Right lobe of liver (tissue), 6 donors: Measurements from ENCODE around the gene SNAP23. TPM values are rescaled to one million over a fixed set of nuclear protein-coding genes. Genes with fewer than 3 reads are reported as not detected.

ENCODE experiments used
- ATAC-seq, 4 donors: fragments of 200-7000 bp; cut with Tn5 transposase; one replicate each; pipeline ENCODE4 v1.9.1; 2020; ENCODE audit warnings: mild to moderate bottlenecking in 4 of 4, moderate library complexity in 4 of 4
- DNase-seq, 3 donors: peaks; one replicate each; pipeline ENCODE4 v3.0.0-alpha.2; 2020
- H3K27ac ChIP-seq, 3 donors: fragments of 200-600 bp; one replicate each; pipeline ENCODE4 v1.8.0; 2022
- H3K27me3 ChIP-seq, 2 donors: fragments of 200-600 bp; one replicate each; pipeline ENCODE4 v1.8.0; 2022
- H3K36me3 ChIP-seq, 4 donors: fragments of 200-600 bp; sonication (generic) in 1 of 4; one replicate each; pipeline versions ENCODE4 v1.5.1 to v1.8.0; 2017 to 2022; ENCODE audit warnings: control low read depth in 1 of 4
- H3K4me1 ChIP-seq, 4 donors: fragments of 200-600 bp; sonication (generic) in 1 of 4; one replicate each; pipeline versions ENCODE4 v1.5.1 to v1.8.0; 2017 to 2022; ENCODE audit warnings: control low read depth in 1 of 4
- H3K4me3 ChIP-seq, 3 donors: fragments of 200-600 bp; one replicate each; pipeline ENCODE4 v1.8.0; 2022
- H3K9me3 ChIP-seq, 4 donors: fragments of 200-600 bp; sonication (generic) in 1 of 4; one replicate each; pipeline versions ENCODE4 v1.5.1 to v1.8.0; 2017 to 2022; ENCODE audit warnings: control low read depth in 1 of 4
- CTCF ChIP-seq, 4 donors: fragments of 200-600 bp in 3 of 4; fragments of 450-650 bp in 1 of 4; IDR thresholded peaks; one replicate each; pipeline versions ENCODE4 v1.5.1 to v1.8.0; 2016 to 2022; ENCODE audit warnings: antibody characterized with exemption in 4 of 4, mild to moderate bottlenecking in 2 of 4
- POLR2A ChIP-seq: fragments of 450-650 bp; IDR thresholded peaks from one replicate; pipeline ENCODE4 v1.6.1; 2017; ENCODE audit warnings: antibody characterized with exemption, mild to moderate bottlenecking
- WGBS: methylation state at CpG from one replicate; pipeline ENCODE4 v1.1.6; 2018; ENCODE audit warnings: low coverage, low lambda C conversion rate; ENCODE audit not compliant: insufficient coverage; ENCODE audit errors: missing lambda C conversion rate; 5-methylcytosine and 5-hydroxymethylcytosine counted together
- intact Hi-C, 2 donors: fragments of 100-400 bp; cut with DNase I; formaldehyde crosslinking; loops; one replicate each; pipeline versions ENCODE4 v1.11.2 to v1.14.1; 2022
- total RNA-seq, 6 experiments: library from RNA; depleted of rRNA in 2 of 6; stranded (reverse); fragments of >200 nt in 2 of 6; fragmentation: NEBNext Ultra II Directional in 3 of 6; extraction: Animal tissue kit (Norgen Biotek cat#: 25700) in 3 of 6; gene quantifications; one replicate each; pipeline versions ENCODE4 v1.1.0 to v1.2.4, GENCODE V29; 2016 to 2023
- donor health status: DM: no; HTN: yes; CAD: no.
- donor health status: DM: no; HTN: no; CAD: no.
- donor health status: DM: no; HTN: no; CAD: no.
- donor health status: DM: no; HTN: yes; CAD: no.
- donor health status: DM: no; HTN: yes; CAD: no.

The SNAP23 gene
- total RNA-seq, 6 experiments from 2014 or later = 20.7 to 30.9 (median 26.9) TPM

- Histone ChIP-seq H3K36me3 (peaks cover 0 to 40% (median 10%) of the 10 kb centered on the region in 4 donors), H3K27ac (no peak overlapping the region), H3K27me3 (no peaks in the 10 kb centered on the region), H3K4me3 (no peak overlapping the region), H3K4me1 (no peaks in the 10 kb centered on the region), H3K9me3 (no peaks in the 10 kb centered on the region)
- TF ChIP-seq CTCF (IDR thresholded peaks at IDR 0.05) = no peak
- no peak for TF ChIP-seq POLR2A
- WGBS = 90% methylated on average over 1 of the region's 1 CpG
- ATAC-seq (no peak), DNase-seq (no peak)
- intact Hi-C loops = no loop called here
Measured at GRCh38 chr15:42533246-42533645, 37.8 kb downstream of the SNAP23 start.

GRCh38 chr15:42544853-42545629 is 49.6 kb downstream of the SNAP23 start:
- WGBS = 87% methylated on average over 4 of the region's 4 CpGs
- Histone ChIP-seq H3K36me3 (peaks cover 0 to 21% (median 2%) of the 10 kb centered on the region in 4 donors), H3K9me3 (no peaks in the 10 kb centered on the region), H3K4me3 (no peak overlapping the region), H3K27ac (peak overlapping the region in 1 of 3 donors; percentile 5), H3K27me3 (no peaks in the 10 kb centered on the region), H3K4me1 (peaks cover 0 to 13% (median 0%) of the 10 kb centered on the region in 4 donors)
- ATAC-seq = no peak
- intact Hi-C loops = no loop called here
- DNase-seq = no peak
- TF ChIP-seq CTCF (IDR thresholded peaks at IDR 0.05) (no peak), POLR2A (no peak)

GRCh38 chr15:42547918-42548248 is 52.4 kb downstream of the SNAP23 start:
- intact Hi-C loops = no loop called here
- no peaks in the 10 kb centered on the region for H3K27me3 ChIP-seq
- TF ChIP-seq CTCF (IDR thresholded peaks at IDR 0.05) = no peak
- TF ChIP-seq POLR2A = no peak
- WGBS = 6% methylated on average over 4 of the region's 9 CpGs
- DNase-seq = no peak
- H3K4me1 ChIP-seq = peaks cover 0 to 15% (median 0%) of the 10 kb centered on the region in 4 donors
- peak overlapping the region; percentile 78 to 89 (median 80) for H3K27ac ChIP-seq
- peaks cover 0 to 21% (median 2%) of the 10 kb centered on the region in 4 donors for H3K36me3 ChIP-seq
- H3K9me3 ChIP-seq = no peaks in the 10 kb centered on the region
- peak overlapping the region; percentile 80 to 96 (median 82) for H3K4me3 ChIP-seq
- peak in 3 of 4 donors; percentile 20 to 35 (median 28) for ATAC-seq

- H3K4me1 ChIP-seq = peaks cover 0 to 15% (median 0%) of the 10 kb centered on the region in 4 donors
- peak within 1 kb of the TSS; percentile 80 to 96 (median 82) for H3K4me3 ChIP-seq
- H3K27ac ChIP-seq = peak within 1 kb of the TSS; percentile 78 to 89 (median 80)
- no peaks in the 10 kb centered on the region for H3K27me3 ChIP-seq
- ATAC-seq (peak; percentile 94 to 95 (median 94)), DNase-seq (peak; percentile 92 to 94 (median 93))
- H3K36me3 ChIP-seq = peaks cover 0 to 16% (median 2%) of the 10 kb centered on the region in 4 donors
- WGBS = 0% methylated on average over 10 of the region's 71 CpGs
- intact Hi-C loops = no loop called here
- no peaks in the 10 kb centered on the region for H3K9me3 ChIP-seq
- TF ChIP-seq POLR2A = peak; percentile 89
- TF ChIP-seq CTCF (IDR thresholded peaks at IDR 0.05) = no peak
Measured at GRCh38 chr15:42548249-42549031, 53.0 kb downstream of the SNAP23 start, which contains the start of the genes HAUS2 and LRRC57. HAUS2 (plus strand) TSS chr15:42548838; CDS start chr15:42548873, 35 bp downstream. LRRC57 (minus strand) TSS chr15:42548793; CDS start chr15:42548434, 359 bp downstream.
